22Rv1 (cell line): Measurements from ENCODE around the gene KLHL15.

ENCODE experiments used
- H3K27ac ChIP-seq: fragments of 450-650 bp; 2 replicates; pipeline ENCODE4 v1.5.1; 2017
- CTCF ChIP-seq: fragments of 450-650 bp; IDR thresholded peaks from 2 replicates; pipeline ENCODE4 v1.5.1; 2017; ENCODE audit warnings: mild to moderate bottlenecking
- ZFX ChIP-seq: fragments of 450-650 bp; IDR thresholded peaks from 2 replicates; pipeline ENCODE4 v1.6.1; 2017; ENCODE audit warnings: antibody characterized with exemption, borderline replicate concordance

The KLHL15 gene

GRCh38 chrX:23936180-23936579 is 90.8 kb downstream of the KLHL15 start:
- no peak overlapping the region for H3K27ac ChIP-seq
- TF ChIP-seq CTCF, result no peak
- TF ChIP-seq ZFX, result no peak

GRCh38 chrX:23935106-23935505 is 91.9 kb downstream of the KLHL15 start:
- TF ChIP-seq CTCF (no peak), ZFX (no peak)
- no peak overlapping the region for H3K27ac ChIP-seq
